Kidney glomerular epithelial cell (primary cell): Measurements from ENCODE around the gene NLRP11.
"Not testable (repeated sequence)": the region's sequence is repeated elsewhere in the genome, so short reads cannot be mapped to it uniquely, and the experiment has no call there.

Experiments used
- DNase-seq: peaks from one replicate; lab custom pipeline; 2025; lab: John Stamatoyannopoulos, UW

NLRP11 gene

DNA sequence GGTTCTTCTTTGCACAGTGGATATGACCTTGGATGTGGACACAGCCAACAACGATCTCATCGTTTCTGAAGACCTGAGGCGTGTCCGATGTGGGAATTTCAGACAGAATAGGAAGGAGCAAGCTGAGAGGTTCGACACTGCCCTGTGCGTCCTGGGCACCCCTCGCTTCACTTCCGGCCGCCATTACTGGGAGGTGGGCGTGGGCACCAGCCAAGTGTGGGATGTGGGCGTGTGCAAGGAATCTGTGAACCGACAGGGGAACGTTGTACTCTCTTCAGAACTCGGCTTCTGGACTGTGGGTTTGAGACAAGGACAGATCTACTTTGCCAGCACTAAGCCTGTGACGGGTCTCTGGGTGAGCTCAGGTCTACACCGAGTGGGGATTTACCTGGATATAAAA, 53.5 kb downstream of the NLRP11 start:
- no peak for DNase-seq

DNA sequence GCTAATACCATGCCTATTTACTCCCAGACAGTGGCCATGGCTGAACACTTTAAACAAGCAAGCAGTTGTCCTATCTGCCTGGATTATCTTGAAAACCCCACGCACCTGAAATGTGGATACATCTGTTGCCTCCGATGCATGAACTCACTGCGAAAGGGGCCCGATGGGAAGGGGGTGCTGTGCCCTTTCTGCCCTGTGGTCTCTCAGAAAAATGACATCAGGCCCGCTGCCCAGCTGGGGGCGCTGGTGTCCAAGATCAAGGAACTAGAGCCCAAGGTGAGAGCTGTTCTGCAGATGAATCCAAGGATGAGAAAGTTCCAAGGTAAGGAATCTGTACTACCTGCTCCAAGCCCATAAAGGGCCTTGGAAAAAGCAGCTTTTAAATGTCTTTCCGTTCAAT, 54.3 kb downstream of the NLRP11 start:
- DNase-seq, result no peak

DNA sequence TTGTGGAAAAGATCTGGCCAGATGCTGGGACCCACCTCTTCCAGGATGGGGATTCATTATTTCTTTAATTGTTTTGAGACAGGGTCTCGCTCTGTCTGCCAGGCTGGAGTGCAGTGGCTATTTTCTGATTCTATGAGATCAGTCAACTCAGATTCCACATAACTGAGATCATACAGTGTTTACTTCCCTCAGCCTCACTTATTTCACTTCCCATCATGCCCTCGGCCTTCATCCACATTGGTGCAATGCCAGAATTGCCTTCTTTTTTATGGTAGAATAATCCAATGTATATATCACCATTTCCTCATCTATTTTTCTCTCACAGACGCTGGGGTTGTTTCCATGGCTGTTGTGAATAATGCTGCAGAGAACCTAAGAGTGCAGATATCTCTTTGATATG, 62.2 kb downstream of the NLRP11 start:
- DNase-seq, result not testable (repeated sequence)

DNA sequence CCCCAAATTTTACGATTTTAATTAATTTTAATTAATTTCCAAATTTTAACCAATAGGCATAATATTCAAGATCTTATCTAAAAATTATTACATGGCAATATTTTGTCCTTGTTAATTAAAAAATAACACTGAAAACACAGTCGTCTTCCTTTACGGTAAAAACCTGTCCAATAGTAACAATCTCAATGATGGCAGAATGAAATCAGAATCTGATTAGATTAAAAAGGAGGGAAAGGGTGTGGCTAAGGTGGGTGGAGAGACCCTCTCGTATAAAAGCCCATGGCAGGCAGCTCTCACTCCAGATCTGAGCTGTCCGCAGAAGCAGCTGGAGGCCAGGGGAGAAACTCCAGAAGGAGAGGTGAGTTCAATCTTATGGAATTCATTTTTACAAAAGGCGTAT, 63.0 kb downstream of the NLRP11 start, which contains the start of gene RFPL4AL1:
Gene RFPL4AL1, plus strand, starts transcription at position 301 of the 400 bp plus-strand sequence. CDS start 2,687 bp downstream, outside the sequence.
- DNase-seq, result not testable (repeated sequence)

DNA sequence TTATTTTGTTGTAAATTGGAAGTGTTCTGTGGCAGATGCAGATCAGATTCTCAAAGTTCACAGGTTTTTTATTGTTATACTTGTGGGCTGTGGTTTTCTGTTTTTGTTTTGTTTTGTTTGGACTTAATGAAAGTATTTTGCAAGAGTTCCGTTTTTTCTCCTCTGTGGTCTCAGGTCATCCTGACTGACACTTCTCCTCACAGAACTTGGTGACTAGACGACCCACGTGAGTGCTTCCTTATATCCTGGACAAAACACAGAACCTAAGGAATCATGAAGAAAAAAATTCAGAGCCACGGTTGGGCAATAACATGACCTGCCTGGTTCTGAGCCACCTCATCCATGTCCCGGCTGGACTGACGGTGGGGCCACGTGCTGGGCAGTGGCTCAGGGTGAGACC, 65.3 kb downstream of the NLRP11 start:
- DNase-seq, result no peak

DNA sequence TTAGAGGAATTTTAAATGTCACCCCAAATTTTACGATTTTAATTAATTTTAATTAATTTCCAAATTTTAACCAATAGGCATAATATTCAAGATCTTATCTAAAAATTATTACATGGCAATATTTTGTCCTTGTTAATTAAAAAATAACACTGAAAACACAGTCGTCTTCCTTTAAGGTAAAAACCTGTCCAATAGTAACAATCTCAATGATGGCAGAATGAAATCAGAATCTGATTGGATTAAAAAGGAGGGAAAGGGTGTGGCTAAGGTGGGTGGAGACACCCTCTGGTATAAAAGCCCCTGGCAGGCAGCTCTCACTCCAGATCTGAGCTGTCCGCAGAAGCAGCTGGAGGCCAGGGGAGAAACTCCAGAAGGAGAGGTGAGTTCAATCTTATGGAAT, 73.0 kb downstream of the NLRP11 start, which contains the start of gene RFPL4A:
Gene RFPL4A, plus strand, starts transcription at position 301 of the 400 bp plus-strand sequence. CDS start 2,704 bp downstream, outside the sequence.
- not testable (repeated sequence) for DNase-seq

DNA sequence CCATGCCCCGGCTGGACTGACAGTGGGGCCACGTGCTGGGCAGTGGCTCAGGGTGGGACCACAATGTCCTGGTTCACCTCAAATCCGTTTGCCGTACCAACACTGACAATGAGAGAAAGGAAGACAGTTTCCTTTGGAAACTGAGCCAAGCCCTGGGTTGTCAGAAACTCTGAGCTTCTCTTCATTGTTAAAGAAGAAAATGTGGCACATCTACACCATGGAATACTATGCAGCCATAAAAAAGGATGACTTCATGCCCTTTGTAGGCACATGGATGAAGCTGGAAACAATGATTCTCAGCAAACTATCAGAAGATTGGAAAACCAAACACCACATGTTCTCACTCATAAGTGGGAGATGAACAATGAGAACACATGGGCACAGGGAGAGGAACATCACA, 75.0 kb downstream of the NLRP11 start:
- not testable (repeated sequence) for DNase-seq

DNA sequence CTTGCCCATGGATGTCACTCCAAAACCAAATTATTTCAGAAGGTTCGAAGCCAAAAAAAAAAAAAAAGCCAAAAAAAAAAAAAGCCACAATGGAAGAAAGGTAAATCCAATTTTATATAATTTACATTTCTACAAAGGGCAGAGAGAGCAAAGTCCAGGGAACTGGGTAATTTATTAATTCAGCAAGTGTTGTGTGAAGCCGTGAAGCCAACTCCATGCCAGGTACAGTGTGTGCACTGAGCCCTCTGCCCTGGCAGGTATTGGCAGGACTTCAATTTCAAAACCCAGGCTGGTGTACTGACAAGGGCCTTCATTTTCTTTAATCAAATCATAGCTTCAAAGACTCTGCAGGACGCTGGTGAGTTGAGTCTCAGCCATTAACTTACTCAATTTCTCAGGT, 78.4 kb downstream of the NLRP11 start:
- DNase-seq, result no peak

DNA sequence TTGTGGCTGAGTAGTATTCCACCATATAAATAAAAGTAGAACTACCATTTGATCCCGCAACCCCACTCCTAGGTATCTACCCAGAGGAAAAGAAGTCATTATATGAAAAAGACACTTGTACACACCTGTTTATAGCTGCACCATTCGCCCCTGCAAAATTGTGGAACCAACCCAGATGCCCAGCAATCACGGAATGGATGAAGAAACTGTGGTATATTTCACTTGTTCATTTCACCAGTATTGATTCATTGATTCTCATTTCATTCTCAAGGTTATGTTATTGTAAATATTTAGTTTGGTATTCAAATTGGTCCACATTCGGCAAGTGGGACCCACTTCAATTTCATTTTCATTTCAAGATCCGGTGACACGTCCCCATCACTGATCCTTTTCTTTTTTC, 81.1 kb downstream of the NLRP11 start:
- DNase-seq, result no peak

DNA sequence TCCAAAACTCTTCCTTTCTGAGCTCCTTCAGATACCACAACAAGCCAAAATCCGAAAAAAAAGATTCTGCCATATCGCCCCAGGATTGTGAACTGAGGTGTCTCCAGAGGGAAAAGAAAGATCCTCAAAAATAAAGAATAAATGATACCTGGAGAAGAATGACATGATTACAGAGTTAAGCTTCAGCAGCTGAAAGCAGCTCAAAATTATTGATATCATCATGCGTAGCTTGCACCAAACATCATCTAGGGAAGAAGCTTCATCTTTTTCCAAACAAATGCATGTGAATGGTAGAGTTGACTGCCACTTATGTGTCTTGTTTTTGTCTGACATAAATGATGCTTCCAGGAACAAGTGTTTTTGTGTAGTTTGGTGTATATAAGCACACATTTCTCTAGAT, 93.5 kb downstream of the NLRP11 start, which contains the start of gene NLRP9:
Gene NLRP9, minus strand, starts transcription at position 101 of the 400 bp plus-strand sequence. Its CDS starts 28 bp downstream, at position 73.
- no peak for DNase-seq
